ENCODE data around the gene ANP32A.
"Not testable (repeated sequence)": the region's sequence is repeated elsewhere in the genome, so short reads cannot be mapped to it uniquely, and the experiment has no call there.

ANP32A gene

DNA sequence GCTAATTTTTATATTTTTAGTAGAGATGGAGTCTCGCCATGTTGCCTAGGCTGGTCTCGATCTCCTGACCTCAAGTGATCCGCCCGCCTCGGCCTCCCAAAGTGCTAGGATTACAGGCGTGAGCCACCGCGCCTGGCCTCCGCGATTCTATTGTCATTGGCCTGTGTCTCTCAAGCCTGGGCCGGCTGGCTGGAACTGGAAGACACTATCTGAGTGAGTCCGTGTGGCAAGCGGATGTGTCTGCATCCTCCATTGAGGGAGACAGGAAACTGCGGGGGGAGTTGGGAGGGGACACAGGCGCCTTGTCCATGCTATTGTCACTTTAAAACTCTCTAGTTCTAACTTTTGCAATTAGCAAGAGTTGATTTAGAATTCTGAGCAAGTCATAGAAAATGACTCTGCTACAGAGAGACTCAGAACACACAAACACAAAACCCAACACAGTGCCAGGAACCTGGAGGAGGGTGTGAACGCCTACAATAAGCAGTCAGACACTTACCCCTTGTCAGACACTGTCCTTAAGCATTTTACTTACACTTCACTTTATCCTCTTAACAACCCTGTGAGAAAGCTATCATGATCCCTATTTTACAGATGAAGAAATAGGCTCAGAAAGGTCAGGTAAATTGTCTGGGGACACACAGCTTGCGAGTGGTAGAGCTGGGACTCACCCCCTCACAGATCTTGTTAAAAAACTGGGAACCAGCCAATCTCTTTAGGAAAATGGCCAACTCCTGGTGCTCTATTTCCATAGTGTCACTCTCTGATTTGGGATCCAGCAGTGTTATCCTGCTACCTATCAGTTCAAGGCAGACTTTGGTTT lies 38.7 kb downstream of the ANP32A start:
- DNase-seq (ENCODE audit: low read depth in 2 of 2): no peak

GRCh38 chr15:68781217-68781616 lies 39.5 kb downstream of the ANP32A start:
- no peak for DNase-seq (ENCODE audit: low read depth in 2 of 2)

GRCh38 chr15:68778876-68779275 lies 41.8 kb downstream of the ANP32A start:
- DNase-seq (ENCODE audit: low read depth in 2 of 2): no peak

- no peak for DNase-seq (ENCODE audit: low read depth in 2 of 2)
These were observed 44.0 kb downstream of the ANP32A start for GRCh38 chr15:68776477-68777270.

DNA sequence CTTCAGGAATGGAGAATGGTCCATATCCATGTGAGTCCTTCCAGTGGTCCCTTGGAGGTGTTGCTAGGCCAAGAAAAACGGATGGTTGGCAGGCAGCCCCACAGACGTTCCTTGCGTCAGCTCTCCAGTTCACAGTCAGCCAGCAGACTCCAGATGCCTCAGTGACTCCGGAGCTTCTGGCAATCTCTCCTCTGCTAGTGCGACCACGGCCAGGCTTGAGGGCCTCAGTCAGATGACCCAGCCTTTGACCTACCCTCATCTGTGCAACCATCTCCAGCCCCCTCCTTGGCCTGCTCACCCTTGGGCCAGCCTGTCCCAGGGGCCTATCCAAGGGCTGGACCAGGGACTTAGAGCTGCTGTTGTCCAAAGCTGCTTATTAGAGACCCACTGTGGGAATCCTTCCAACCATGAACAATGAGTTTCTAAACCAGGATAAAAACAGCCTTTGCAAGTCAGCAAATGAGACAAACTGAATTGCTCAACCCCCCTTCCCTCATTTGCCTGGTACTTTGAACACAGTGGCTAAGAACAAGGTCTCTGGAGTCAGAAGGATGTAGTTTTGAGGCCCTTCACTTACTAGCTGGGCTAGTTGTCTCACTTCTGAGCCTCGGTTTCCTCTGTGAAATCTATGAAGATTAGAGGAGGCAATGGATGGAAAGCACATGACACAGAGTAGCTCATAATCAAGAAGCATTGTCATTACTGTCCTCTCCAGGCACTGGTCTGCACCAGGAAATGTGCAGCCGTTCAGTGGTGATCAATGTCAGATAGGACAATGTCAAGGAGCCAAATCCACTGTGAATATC lies 44.8 kb downstream of the ANP32A start:
- no peak for DNase-seq (ENCODE audit: low read depth in 2 of 2)

GRCh38 chr15:68775236-68775577 lies 45.5 kb downstream of the ANP32A start:
- DNase-seq (ENCODE audit: low read depth in 2 of 2): no peak

GRCh38 chr15:68774521-68775235 lies 46.0 kb downstream of the ANP32A start:
- no peak for DNase-seq (ENCODE audit: low read depth in 2 of 2)

DNA sequence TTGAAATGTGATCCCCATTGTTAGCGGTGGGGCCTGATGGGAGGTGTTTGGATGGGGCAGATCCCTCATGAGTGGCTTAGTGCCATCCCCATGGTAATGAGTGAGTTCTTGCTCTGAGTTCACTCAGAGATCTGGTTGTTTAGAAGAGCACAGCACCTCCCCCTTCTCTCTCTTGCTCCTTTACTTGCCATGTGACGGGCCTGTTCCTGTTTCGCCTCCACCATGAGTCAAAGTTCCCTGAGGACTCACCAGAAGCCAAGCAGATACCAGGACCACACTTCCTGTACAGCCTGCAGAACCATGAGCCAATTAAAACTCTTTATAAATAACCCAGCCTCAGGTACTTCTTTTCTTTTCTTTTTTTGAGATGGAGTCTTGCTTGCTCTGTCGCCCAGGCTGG lies 46.6 kb downstream of the ANP32A start:
- no peak for DNase-seq (ENCODE audit: low read depth in 2 of 2)

GRCh38 chr15:68773036-68773435 lies 47.7 kb downstream of the ANP32A start:
- DNase-seq (ENCODE audit: low read depth in 2 of 2): no peak

GRCh38 chr15:68770216-68770615 lies 50.5 kb downstream of the ANP32A start:
- no peak for DNase-seq (ENCODE audit: low read depth in 2 of 2)

DNA sequence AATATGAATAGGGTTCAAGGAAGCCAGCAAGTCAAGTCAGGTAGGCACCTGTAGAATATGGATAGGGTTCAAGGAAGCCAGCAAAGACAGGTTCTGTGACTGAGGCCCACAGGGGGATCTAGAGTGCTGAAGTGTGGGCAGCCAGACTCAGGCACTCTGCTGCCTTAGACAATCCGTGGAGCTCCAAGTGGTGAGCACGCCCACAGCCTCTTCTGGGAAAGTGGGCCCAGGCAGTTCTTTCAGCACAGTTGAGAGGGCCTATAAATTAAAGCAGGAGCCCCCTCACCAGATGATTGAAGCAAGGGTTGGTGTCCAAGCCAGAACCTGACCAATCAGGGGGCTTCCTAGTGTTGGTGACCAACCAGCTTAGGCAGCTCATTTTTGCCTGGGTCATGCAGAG lies 51.0 kb downstream of the ANP32A start:
- no peak for DNase-seq (ENCODE audit: low read depth in 2 of 2)

DNA sequence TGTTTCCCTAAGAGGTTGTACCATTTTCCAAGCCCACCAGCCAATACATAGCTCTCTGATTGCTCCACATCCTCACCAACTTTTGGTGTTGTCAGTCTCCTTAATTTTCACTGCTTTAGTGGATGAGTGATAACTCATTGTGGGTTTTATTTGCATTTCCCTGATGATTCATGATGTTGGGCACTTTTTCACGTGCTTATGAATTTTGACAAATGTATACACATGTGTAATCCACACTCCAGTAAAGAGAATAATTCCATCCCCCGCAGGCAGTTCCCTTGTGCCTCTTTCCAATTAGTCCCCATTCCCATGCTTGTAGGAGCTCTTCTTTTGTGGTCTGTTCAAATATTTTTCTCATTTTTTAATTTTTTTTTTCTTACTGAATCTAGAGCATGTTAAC lies 52.4 kb downstream of the ANP32A start:
- no peak for DNase-seq (ENCODE audit: low read depth in 2 of 2)

DNA sequence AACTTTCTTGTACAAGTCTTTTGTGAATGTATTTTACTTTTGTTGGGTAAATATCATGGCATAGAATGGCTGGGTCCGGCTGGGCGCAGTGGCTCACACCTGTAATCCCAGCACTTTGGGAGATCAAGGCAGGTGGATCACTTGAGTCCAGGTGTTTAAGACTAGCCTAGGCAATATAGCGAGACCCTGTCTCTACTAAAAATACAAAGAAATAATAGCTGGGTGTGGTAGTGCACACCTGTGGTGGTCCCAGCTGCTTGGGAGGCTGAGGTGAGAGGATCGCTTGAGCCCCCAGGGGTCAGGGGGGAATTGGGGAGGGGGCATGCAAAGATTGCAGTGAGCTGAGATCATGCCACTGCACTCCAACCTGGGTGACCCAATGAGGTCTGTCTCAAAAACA lies 52.9 kb downstream of the ANP32A start:
- DNase-seq (ENCODE audit: low read depth in 2 of 2): no peak

DNA sequence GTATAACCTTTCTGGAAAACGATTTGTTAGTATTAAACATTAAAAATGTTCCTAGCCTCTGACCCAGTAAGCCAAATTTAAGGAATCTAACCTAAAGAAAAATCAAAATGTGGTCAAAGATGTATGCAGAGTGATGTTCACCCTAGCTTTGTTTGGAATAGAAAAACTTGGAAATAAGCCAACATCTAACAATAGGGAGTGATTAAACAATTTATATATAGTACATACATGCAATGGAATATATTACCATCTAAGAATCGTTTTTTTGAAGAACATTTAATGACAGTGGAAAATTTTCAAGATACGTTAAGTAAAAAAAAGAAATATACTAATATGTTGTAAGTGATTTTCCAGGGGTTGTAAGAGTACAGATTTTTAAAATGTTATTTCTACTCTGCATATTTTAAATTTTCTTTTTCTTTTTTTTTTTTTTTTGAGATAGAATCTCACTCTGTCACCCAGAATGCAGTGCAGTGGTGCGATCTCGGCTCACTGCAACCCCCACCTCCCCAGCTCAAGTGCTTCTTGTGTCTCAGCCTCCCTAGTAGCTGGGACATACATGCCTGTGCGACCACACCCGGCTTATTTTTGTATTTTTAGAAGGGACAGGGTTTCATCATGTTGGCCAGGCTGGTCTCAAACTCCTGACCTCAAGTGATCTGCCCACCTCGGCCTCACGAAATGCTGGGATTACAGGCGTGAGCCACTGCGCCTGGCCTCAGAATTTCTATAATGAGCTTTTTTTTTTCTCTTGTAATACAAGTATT lies 54.9 kb downstream of the ANP32A start:
- no peak for DNase-seq (ENCODE audit: low read depth in 2 of 2)

DNA sequence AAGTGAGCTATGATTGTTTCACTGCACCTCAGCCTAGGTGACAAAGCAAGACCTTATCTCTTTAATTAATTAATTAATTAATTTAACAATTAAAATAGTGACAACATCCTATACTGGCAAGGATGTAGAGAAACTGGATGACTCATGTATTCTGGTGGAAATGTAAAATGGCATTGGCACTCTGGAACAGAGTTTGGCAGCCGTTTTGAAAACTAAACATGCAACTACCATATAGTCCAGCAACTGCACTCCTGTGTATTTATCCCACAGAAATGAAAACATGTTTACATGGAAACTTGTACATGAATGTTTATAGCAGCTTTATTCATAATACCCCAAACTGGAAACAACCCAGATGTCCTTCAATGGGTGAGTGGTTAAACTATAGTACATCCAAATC lies 56.6 kb downstream of the ANP32A start:
- DNase-seq (ENCODE audit: low read depth in 2 of 2): no peak

DNA sequence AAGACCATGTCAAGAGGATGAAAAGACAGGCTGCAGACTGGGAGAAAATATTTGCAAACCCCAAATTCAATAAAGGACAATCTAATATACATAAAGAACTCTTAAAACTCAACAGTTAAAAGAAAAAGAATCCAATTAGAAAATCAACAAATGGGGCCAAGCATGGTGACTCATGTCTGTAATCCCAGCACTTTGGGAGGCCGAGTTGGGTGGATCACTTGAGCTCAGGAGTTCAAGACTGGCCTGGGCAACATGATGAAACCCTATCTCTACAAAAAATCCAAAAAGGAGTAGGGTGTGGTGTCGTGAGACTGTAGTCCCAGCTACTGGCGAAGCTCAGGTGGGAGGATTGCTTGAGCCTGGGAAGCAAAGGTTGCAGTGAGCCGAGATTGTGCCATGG lies 57.6 kb downstream of the ANP32A start:
- DNase-seq (ENCODE audit: low read depth in 2 of 2): no peak

- DNase-seq (ENCODE audit: low read depth in 2 of 2): not testable (repeated sequence)
These were observed 60.6 kb downstream of the ANP32A start for GRCh38 chr15:68759982-68760579.

DNA sequence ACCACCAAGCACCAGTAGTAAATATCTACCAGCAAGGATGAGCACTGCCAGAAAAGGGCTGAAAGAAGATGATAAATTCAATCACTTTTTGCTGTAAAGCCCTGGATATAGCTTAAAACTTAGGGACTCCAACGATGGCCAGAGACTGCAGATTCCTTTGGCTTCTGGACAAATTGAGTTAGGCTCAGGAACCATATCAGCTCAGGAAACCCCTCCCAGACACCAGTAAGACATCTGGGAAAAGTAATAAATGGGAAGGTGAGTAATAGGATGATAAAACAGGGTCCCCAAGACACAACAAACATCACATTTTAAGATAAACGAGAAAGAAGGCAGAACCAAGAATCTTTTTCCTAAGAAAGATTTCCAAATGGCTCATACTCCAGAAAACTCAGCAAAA lies 65.0 kb downstream of the ANP32A start:
- DNase-seq (ENCODE audit: low read depth in 2 of 2): no peak

DNA sequence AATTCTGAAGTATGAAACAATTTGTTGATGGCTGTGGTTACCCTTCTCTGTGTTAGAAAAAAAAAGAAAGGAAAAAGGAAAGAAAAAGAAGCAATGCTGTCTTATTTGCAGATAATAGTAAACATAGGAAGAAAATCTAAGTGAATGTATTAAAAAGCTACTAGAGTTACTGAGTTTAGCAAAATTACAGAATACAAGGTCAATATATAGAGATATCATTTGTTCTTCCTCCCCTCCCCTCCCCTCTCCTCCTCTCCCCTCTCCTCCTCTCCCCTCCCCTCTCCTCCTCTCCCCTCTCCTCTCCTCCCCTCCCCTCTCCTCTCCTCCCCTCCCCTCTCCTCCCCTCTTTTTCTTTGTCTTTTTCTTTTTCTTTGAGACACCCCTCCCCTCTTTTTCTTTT lies 69.1 kb downstream of the ANP32A start:
- DNase-seq (ENCODE audit: low read depth in 2 of 2): no peak

GRCh38 chr15:68749793-68750192 lies 70.9 kb downstream of the ANP32A start:
- no peak for DNase-seq (ENCODE audit: low read depth in 2 of 2)

- DNase-seq (ENCODE audit: low read depth in 2 of 2): no peak
These were observed 71.3 kb downstream of the ANP32A start for GRCh38 chr15:68749365-68749764.

Data from stimulated activated CD4-positive, alpha-beta T cell treated with anti-CD3 and anti-CD28 coated beads, Interleukin-4, amount 100 ng/mL, for 48 hours (primary cell).